ENCODE results near the gene PGLYRP3. TPM values are rescaled to one million over a fixed set of nuclear protein-coding genes. Genes with fewer than 3 reads are reported as not detected.
"Not testable (repeated sequence)": the region's sequence is repeated elsewhere in the genome, so short reads cannot be mapped to it uniquely, and the experiment has no call there.

PGLYRP3 gene
- total and polyA plus RNA-seq, 11 donors: not detected

GRCh38 chr1:153336650-153337049, 23.9 kb upstream of the PGLYRP3 start:
- no peaks in the 10 kb centered on the region for H3K36me3 ChIP-seq
- DNase-seq (no peak), ATAC-seq (no peak)
- TF ChIP-seq CTCF (IDR thresholded peaks at IDR 0.05): no peak
- TF ChIP-seq POLR2A (IDR thresholded peaks at IDR 0.05): no peak
- H3K4me1 ChIP-seq: no peaks in the 10 kb centered on the region
- no peak overlapping the region for H3K4me3 ChIP-seq
- peaks cover 0 to 14% (median 0%) of the 10 kb centered on the region in 9 donors for H3K27me3 ChIP-seq
- H3K9me3 ChIP-seq: peaks cover 0 to 12% (median 2%) of the 10 kb centered on the region in 12 donors
- H3K27ac ChIP-seq: no peak overlapping the region
- intact Hi-C loops (cut with DNase I): no loop called here

- WGBS, 4 donors: 87 to 93% (median 91%) methylated on average over 1 of the region's 1 CpG
- Histone ChIP-seq H3K9me3 (peaks cover 0 to 18% (median 3%) of the 10 kb centered on the region in 12 donors), H3K4me3 (no peak overlapping the region), H3K4me1 (no peaks in the 10 kb centered on the region), H3K36me3 (no peaks in the 10 kb centered on the region), H3K27ac (no peak overlapping the region), H3K27me3 (peaks cover 0 to 5% (median 0%) of the 10 kb centered on the region in 9 donors)
- intact Hi-C loops (cut with DNase I): no loop called here
- ATAC-seq (no peak), DNase-seq (no peak)
- TF ChIP-seq CTCF (IDR thresholded peaks at IDR 0.05) (no peak), POLR2A (IDR thresholded peaks at IDR 0.05) (no peak)
These were observed 21.1 kb upstream of the PGLYRP3 start for GRCh38 chr1:153333902-153334301.

- intact Hi-C loops (cut with DNase I): no loop called here
- no peak for TF ChIP-seq CTCF (IDR thresholded peaks at IDR 0.05)
- no peak for TF ChIP-seq POLR2A (IDR thresholded peaks at IDR 0.05)
- H3K36me3 ChIP-seq: no peaks in the 10 kb centered on the region
- no peak overlapping the region for H3K27ac ChIP-seq
- H3K9me3 ChIP-seq: peaks cover 0 to 78% (median 17%) of the 10 kb centered on the region in 12 donors
- H3K4me3 ChIP-seq: no peak overlapping the region
- no peak for DNase-seq
- no peaks in the 10 kb centered on the region for H3K4me1 ChIP-seq
- no peak for ATAC-seq
- peaks cover 0 to 5% (median 0%) of the 10 kb centered on the region in 9 donors for H3K27me3 ChIP-seq
These were observed 12.2 kb upstream of the PGLYRP3 start for GRCh38 chr1:153324912-153325311.

- no peaks in the 10 kb centered on the region for H3K36me3 ChIP-seq
- peaks cover 0 to 5% (median 0%) of the 10 kb centered on the region in 9 donors for H3K27me3 ChIP-seq
- intact Hi-C loops (cut with DNase I): no loop called here
- peaks cover 0 to 62% (median 17%) of the 10 kb centered on the region in 12 donors for H3K9me3 ChIP-seq
- no peak for ATAC-seq
- WGBS, 4 donors: 0 to 47% (median 19%) methylated on average over 1 of the region's 1 CpG
- no peak for DNase-seq
- TF ChIP-seq POLR2A (IDR thresholded peaks at IDR 0.05): no peak
- no peak overlapping the region for H3K4me3 ChIP-seq
- H3K4me1 ChIP-seq: no peaks in the 10 kb centered on the region
- H3K27ac ChIP-seq: no peak overlapping the region
These were observed 9.8 kb upstream of the PGLYRP3 start for GRCh38 chr1:153322568-153322967.

DNA sequence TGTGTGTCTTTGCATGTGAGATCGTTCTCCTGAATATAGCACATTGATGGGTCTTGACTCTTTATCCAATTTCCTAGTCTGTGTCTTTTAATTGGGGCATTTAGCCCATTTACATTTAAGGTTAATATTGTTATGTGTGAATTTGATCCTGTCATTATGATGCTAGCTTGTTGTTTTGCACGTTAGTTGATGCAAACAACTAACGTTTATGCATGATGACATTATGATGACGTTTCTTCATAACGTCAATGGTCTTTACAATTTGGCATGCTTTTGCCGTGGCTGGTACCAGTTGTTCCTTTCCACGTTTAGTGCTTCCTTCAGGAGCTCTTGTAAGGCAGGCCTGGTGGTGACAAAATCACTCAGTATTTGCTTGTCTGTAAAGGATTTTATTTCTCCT, 5.4 kb upstream of the PGLYRP3 start:
- WGBS, 4 donors: 80 to 89% (median 85%) methylated on average over 7 of the region's 7 CpGs
- not testable (repeated sequence) for H3K36me3 ChIP-seq, ATAC-seq

GRCh38 chr1:153316013-153316412, 3.3 kb upstream of the PGLYRP3 start:
- H3K9me3 ChIP-seq: peaks cover 0 to 11% (median 0%) of the 10 kb centered on the region in 12 donors
- H3K4me3 ChIP-seq; intact Hi-C loops (cut with DNase I): not testable (repeated sequence)

More for the DNA sequence above, 5.4 kb upstream of the PGLYRP3 start:
- DNase-seq; intact Hi-C loops (cut with DNase I); H3K27ac ChIP-seq; H3K27me3 ChIP-seq; H3K4me1 ChIP-seq; H3K4me3 ChIP-seq: not testable (repeated sequence)
- H3K9me3 ChIP-seq: peaks cover 0 to 26% (median 8%) of the 10 kb centered on the region in 12 donors

DNA sequence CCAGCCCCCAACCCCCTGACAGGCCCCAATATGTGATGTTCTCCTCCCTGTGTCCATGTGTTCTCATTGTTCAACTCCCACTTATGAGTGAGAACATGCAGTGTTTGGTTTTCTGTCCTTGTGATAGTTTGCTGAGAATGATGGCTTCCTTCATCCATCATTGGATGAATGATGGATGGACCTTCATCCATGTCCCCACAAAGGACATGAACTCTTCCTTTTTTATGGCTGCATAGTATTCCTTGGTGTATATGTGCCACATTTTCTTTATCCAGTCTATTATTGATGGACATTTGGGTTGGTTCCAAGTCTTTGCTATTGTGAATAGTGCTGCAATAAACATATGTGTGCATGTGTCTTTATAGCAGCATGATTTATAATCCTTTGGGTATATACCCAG, 1.6 kb upstream of the PGLYRP3 start:
- H3K9me3 ChIP-seq: peaks cover 0 to 11% (median 0%) of the 10 kb centered on the region in 12 donors
- H3K27me3 ChIP-seq; H3K27ac ChIP-seq; ATAC-seq; DNase-seq; intact Hi-C loops (cut with DNase I); H3K36me3 ChIP-seq; H3K4me3 ChIP-seq; H3K4me1 ChIP-seq: not testable (repeated sequence)

More at GRCh38 chr1:153316013-153316412, 3.3 kb upstream of the PGLYRP3 start:
- not testable (repeated sequence) for H3K27me3 ChIP-seq, ATAC-seq, DNase-seq, H3K4me1 ChIP-seq, H3K36me3 ChIP-seq, H3K27ac ChIP-seq
